ENCODE data around the gene IFNAR2.
"Not testable (repeated sequence)": the region's sequence is repeated elsewhere in the genome, so short reads cannot be mapped to it uniquely, and the experiment has no call there.

Gene IFNAR2

DNA sequence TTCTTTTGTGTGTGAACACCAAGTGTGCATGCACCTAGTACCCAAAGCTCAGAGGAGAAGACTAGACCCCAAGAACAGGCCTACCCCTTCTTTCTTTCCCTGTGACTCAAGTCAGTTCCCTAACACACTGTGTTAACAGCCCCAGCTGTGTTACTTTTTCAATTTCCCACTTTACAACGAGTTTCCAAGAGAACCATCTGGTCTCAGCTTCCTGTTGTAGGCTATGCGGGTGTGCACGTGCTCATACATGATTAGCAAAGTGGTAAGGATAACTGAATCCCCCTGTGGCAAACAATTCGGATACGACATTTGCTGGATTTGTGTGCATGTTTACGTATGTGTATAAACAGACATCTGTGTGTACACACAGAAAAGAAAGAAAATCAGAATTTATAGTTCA lies 17.9 kb downstream of the IFNAR2 start:
- H3K27me3 ChIP-seq: no peaks in the 10 kb centered on the region
- TF ChIP-seq Cebpa-rat (IDR thresholded peaks at IDR 0.05): no peak
- peak overlapping the region; percentile 30 to 69 (median 51); a peak in 17 of 22 replicates for H3K9ac ChIP-seq
- H3K27ac ChIP-seq: peak overlapping the region; percentile 67 to 93 (median 81)
- peak overlapping the region; percentile 65 to 94 (median 81) for H3K4me2 ChIP-seq
- H3K4me1 ChIP-seq: peaks cover 52 to 61% (median 55%) of the 10 kb centered on the region in 10 experiments
- H3K36me3 ChIP-seq: peaks cover 88 to 100% (median 97%) of the 10 kb centered on the region in 11 experiments
- H4K20me1 ChIP-seq: peaks cover 0 to 22% (median 0%) of the 10 kb centered on the region in 11 experiments; a peak in 2 of 22 replicates
- H3K4me3 ChIP-seq: peak overlapping the region in 1 of 10 experiments; percentile 9; a peak in 1 of 20 replicates
- peaks cover 0 to 8% (median 6%) of the 10 kb centered on the region in 11 experiments; a peak in 8 of 22 replicates for H3K9me3 ChIP-seq (replicated peaks in 1 of 11)

GRCh38 chr21:33249331-33250002 lies 19.7 kb downstream of the IFNAR2 start:
- Histone ChIP-seq H4K20me1 (peaks cover 0 to 30% (median 0%) of the 10 kb centered on the region in 11 experiments; a peak in 2 of 22 replicates), H3K27ac (peak overlapping the region in 9 of 11 experiments; percentile 16 to 93 (median 45); a peak in 12 of 22 replicates), H3K9me3 (replicated peaks in 1 of 11) (peaks cover 0 to 8% (median 0%) of the 10 kb centered on the region in 11 experiments; a peak in 9 of 22 replicates), H3K36me3 (peaks cover 94 to 100% (median 98%) of the 10 kb centered on the region in 11 experiments), H3K9ac (no peak overlapping the region), H3K27me3 (no peaks in the 10 kb centered on the region), H3K4me1 (peaks cover 36 to 43% (median 37%) of the 10 kb centered on the region in 10 experiments), H3K4me3 (no peak overlapping the region), H3K4me2 (no peak overlapping the region)
- TF ChIP-seq Cebpa-rat (IDR thresholded peaks at IDR 0.05): no peak

GRCh38 chr21:33251119-33251518 lies 21.4 kb downstream of the IFNAR2 start:
- H4K20me1 ChIP-seq: peaks cover 0 to 24% (median 0%) of the 10 kb centered on the region in 11 experiments; a peak in 2 of 22 replicates
- peaks cover 20 to 26% (median 21%) of the 10 kb centered on the region in 10 experiments for H3K4me1 ChIP-seq
- no peak overlapping the region for H3K4me2 ChIP-seq
- TF ChIP-seq Cebpa-rat (IDR thresholded peaks at IDR 0.05): no peak
- H3K27me3 ChIP-seq: no peaks in the 10 kb centered on the region
- no peak overlapping the region for H3K4me3 ChIP-seq
- peaks cover 97 to 100% (median 99%) of the 10 kb centered on the region in 11 experiments for H3K36me3 ChIP-seq
- peaks cover 0 to 18% (median under 1%) of the 10 kb centered on the region in 11 experiments; a peak in 13 of 22 replicates for H3K9me3 ChIP-seq (replicated peaks in 1 of 11)
- H3K27ac ChIP-seq: peak overlapping the region in 2 of 11 experiments; percentile 1 to 20; a peak in 1 of 22 replicates
- H3K9ac ChIP-seq: no peak overlapping the region

DNA sequence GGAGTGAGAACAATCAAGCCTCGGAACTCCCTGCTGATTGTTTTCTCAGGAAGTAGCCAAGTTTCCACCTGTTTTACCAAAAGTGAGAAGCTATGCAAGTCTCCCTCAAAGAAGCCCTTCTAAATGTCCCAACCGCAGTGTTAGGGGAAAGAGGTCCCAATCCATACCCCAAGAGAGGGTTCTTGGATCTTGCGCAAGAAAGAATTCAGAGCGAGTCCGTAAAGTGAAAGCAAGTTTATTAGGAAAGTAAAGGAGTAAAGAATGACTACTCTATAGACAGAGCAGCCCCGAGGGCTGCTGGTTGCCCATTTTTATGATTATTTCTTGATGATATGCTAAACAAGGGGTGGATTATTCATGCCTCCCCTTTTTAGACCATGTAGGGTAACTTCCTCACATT lies 23.6 kb downstream of the IFNAR2 start:
- H4K20me1 ChIP-seq: peaks cover 0 to 15% (median 0%) of the 10 kb centered on the region in 11 experiments; a peak in 2 of 22 replicates
- not testable (repeated sequence) for H3K9ac ChIP-seq, H3K4me3 ChIP-seq, H3K27me3 ChIP-seq, H3K4me2 ChIP-seq
- peaks cover 14 to 40% (median 23%) of the 10 kb centered on the region in 11 experiments for H3K9me3 ChIP-seq (replicated peaks in 1 of 11)
- peak overlapping the region in 4 of 11 experiments; percentile 2 to 32 (median 24); a peak in 4 of 22 replicates for H3K27ac ChIP-seq
- peaks cover 99 to 100% (median 100%) of the 10 kb centered on the region in 11 experiments for H3K36me3 ChIP-seq
- TF ChIP-seq Cebpa-rat (IDR thresholded peaks at IDR 0.05): peak in 5 of 11 experiments; percentile 10 to 71 (median 37); a peak in 4 of 22 replicates
- peaks cover 0 to 28% (median 16%) of the 10 kb centered on the region in 10 experiments; a peak in 13 of 20 replicates for H3K4me1 ChIP-seq

DNA sequence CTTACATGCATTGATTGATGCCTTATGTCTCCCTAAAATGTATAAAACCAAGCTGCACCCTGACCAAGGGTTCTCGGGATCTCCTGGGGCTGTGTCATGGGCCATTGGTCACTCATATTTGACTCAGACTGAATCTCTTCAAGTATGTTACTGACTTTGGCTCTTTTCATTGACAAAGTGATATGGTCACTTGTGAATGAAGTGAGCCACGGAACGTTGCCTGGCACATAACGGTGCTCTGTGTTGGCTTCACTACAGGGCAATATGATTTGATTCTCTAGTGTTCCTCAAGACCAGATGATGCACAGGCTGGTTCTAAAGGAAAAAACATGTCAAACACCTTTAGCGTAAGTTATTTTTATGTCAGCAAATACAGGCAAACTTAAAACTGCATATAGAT lies 25.0 kb downstream of the IFNAR2 start:
- Histone ChIP-seq H3K36me3 (peaks cover 93 to 100% (median 97%) of the 10 kb centered on the region in 11 experiments), H3K27ac (peak overlapping the region in 4 of 11 experiments; percentile 5 to 91 (median 16); a peak in 4 of 22 replicates)
- TF ChIP-seq Cebpa-rat (IDR thresholded peaks at IDR 0.05): no peak

DNA sequence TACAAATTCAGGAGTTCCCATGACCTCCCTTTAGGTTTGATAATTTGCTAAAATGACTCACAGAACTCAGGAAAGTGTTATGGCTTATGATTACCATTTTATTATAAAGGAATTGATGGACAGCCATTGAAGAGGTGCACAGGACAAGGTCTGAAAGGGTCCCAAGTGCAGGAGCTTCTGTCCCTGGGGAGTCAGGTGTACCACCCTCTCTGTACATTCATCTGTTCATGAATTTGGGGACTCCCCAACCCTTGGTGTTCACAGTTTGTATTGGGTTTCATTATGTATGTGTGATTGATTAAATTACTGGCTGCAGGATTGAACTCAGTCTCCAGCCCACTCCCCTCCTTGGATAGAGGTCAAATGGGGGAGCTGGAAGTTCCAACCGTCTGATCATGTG lies 25.7 kb downstream of the IFNAR2 start:
- no peak for TF ChIP-seq Cebpa-rat (IDR thresholded peaks at IDR 0.05)
- Histone ChIP-seq H3K36me3 (peaks cover 87 to 100% (median 92%) of the 10 kb centered on the region in 11 experiments), H4K20me1 (peaks cover 0 to 21% (median 0%) of the 10 kb centered on the region in 11 experiments; a peak in 2 of 22 replicates), H3K4me3 (no peak overlapping the region), H3K4me2 (no peak overlapping the region), H3K27me3 (no peaks in the 10 kb centered on the region), H3K9me3 (replicated peaks in 1 of 11) (peaks cover 14 to 40% (median 27%) of the 10 kb centered on the region in 11 experiments), H3K4me1 (peaks cover 0 to 44% (median 34%) of the 10 kb centered on the region in 10 experiments; a peak in 16 of 20 replicates), H3K27ac (peak overlapping the region in 4 of 11 experiments; percentile 5 to 94 (median 58); a peak in 2 of 22 replicates), H3K9ac (no peak overlapping the region)

More for the DNA sequence above, 25.0 kb downstream of the IFNAR2 start:
- H3K4me1 ChIP-seq: peaks cover 0 to 39% (median 27%) of the 10 kb centered on the region in 10 experiments; a peak in 16 of 20 replicates
- H3K4me3 ChIP-seq: no peak overlapping the region
- H3K9ac ChIP-seq: no peak overlapping the region
- H3K9me3 ChIP-seq (replicated peaks in 1 of 11): peaks cover 14 to 40% (median 27%) of the 10 kb centered on the region in 11 experiments
- no peaks in the 10 kb centered on the region for H3K27me3 ChIP-seq
- no peak overlapping the region for H3K4me2 ChIP-seq
- peaks cover 0 to 16% (median 0%) of the 10 kb centered on the region in 11 experiments; a peak in 2 of 22 replicates for H4K20me1 ChIP-seq

GRCh38 chr21:33256019-33256418 lies 26.3 kb downstream of the IFNAR2 start:
- H3K36me3 ChIP-seq: peaks cover 81 to 94% (median 86%) of the 10 kb centered on the region in 11 experiments
- H3K27me3 ChIP-seq: no peaks in the 10 kb centered on the region
- H3K4me1 ChIP-seq: peaks cover 2 to 50% (median 39%) of the 10 kb centered on the region in 10 experiments
- peaks cover 14 to 40% (median 27%) of the 10 kb centered on the region in 11 experiments for H3K9me3 ChIP-seq (replicated peaks in 1 of 11)
- TF ChIP-seq Cebpa-rat (IDR thresholded peaks at IDR 0.05): no peak
- 0 out of 20 replicates have a peak overlapping the region, but pooled peaks of 1 of the 10 experiments have one; percentile 1 for H3K4me3 ChIP-seq
- no peak overlapping the region for H3K9ac ChIP-seq
- no peak overlapping the region for H3K4me2 ChIP-seq
- peaks cover 0 to 21% (median 0%) of the 10 kb centered on the region in 11 experiments; a peak in 2 of 22 replicates for H4K20me1 ChIP-seq
- peak overlapping the region in 5 of 11 experiments; percentile 91 to 99 (median 94); a peak in 5 of 22 replicates for H3K27ac ChIP-seq

- H3K36me3 ChIP-seq: peaks cover 68 to 83% (median 77%) of the 10 kb centered on the region in 11 experiments
- H3K9ac ChIP-seq: no peak overlapping the region
Measured at GRCh38 chr21:33257094-33257803, 27.5 kb downstream of the IFNAR2 start.

More at GRCh38 chr21:33257094-33257803, 27.5 kb downstream of the IFNAR2 start:
- no peaks in the 10 kb centered on the region for H3K27me3 ChIP-seq
- H3K4me3 ChIP-seq: peak overlapping the region in 2 of 10 experiments; percentile 2 to 9; a peak in 2 of 20 replicates
- peak overlapping the region in 10 of 11 experiments; percentile 13 to 99 (median 94); a peak in 14 of 22 replicates for H3K27ac ChIP-seq
- H3K4me1 ChIP-seq: peaks cover 15 to 62% (median 49%) of the 10 kb centered on the region in 10 experiments
- TF ChIP-seq Cebpa-rat (IDR thresholded peaks at IDR 0.05): no peak
- peaks cover 14 to 40% (median 27%) of the 10 kb centered on the region in 11 experiments for H3K9me3 ChIP-seq (replicated peaks in 1 of 11)
- peaks cover 0 to 18% (median 0%) of the 10 kb centered on the region in 11 experiments; a peak in 2 of 22 replicates for H4K20me1 ChIP-seq
- peak overlapping the region in 7 of 11 experiments; percentile 0 to 96 (median 77); a peak in 9 of 22 replicates for H3K4me2 ChIP-seq
